HG02642 (cell line): ENCODE measurements around the gene UBA3.

ENCODE experiments used
- ATAC-seq: cut with Tn5 transposase; IDR thresholded peaks from one replicate; pipeline ENCODE4 v1.9.1; 2021; ENCODE audit warnings: mild to moderate bottlenecking; ENCODE audit not compliant: unreplicated experiment, poor library complexity

UBA3 gene

DNA sequence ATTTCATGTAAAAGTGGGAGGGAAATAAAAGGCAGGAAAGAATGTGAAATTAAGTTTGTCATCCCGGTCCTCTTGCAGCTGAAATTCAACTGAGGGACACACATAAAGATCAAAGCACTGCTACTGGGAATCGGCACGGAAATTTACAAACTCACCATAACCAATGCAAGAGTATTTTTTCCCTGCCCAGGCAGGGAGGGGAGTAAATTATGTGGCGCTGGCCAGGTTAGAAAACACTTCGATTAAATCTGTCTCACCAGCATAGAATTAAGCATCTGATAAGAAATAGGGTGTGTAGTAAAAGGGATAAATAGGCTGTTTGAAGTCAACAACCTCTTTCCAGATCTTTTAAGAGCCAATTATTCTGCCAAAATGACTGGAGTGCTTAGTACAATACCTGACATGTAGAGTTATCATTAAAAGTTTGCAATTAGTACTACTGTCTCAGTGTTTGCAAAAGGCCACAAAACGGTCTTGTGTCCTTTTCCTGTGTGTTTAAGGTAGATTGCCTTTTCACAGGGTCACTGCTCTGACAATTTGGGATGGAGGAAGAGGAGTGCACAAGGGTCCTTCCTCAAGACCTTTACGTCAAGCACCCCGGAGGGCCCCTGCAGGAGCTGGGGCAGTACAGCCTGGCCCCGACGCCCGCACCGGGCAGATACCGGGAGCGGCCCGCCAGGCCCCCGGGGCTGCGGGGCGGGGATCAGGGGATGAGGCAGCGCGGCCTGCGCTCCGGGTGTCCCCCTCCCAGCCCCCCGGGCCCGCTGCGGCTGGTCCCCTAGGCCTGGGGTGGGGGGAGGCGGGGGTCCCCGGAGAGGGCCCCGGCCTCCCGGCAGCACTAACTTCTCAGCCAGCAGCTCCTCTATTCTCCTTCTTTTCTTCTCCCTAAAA is 651 bp downstream of the UBA3 start:
- ATAC-seq: peak; percentile 23

DNA sequence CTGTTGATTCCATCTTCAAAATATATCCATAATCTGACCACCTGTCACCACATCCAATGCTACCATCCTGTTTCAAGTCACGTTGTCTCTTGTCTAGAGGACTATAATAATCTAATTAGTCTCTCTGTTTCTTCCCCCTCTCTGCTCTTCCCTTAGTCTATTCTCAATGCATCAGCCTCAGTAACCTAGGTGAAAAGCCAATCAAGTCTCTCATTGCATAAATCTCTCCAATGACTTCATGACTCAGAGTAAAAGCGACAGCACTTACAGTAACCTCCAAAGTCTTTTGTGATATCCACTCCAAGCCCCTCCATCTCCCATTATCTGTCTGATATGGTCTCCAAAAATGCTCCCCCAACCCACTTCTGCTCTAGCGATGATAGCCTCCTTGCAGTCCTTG is 7.2 kb downstream of the UBA3 start:
- ATAC-seq: no peak

DNA sequence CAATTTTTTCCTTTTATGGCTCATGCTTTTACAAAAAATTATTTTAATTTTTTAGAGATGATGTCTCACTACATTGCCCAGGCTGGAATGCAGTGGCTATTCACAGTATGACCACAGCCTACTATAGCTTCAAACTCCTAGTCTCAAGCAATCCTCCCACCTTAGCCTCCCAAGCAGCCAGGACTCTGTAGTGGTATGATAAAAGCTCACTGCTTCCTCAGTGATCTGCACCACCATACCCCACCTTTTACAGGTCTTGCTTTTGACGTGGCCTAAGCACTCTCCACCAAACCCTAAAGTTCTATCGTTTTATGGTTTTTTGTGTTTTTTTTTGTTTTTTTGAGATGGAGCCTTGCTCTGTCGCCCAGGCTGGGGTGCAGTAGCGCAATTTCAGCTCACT is 14.0 kb downstream of the UBA3 start:
- ATAC-seq: no peak

DNA sequence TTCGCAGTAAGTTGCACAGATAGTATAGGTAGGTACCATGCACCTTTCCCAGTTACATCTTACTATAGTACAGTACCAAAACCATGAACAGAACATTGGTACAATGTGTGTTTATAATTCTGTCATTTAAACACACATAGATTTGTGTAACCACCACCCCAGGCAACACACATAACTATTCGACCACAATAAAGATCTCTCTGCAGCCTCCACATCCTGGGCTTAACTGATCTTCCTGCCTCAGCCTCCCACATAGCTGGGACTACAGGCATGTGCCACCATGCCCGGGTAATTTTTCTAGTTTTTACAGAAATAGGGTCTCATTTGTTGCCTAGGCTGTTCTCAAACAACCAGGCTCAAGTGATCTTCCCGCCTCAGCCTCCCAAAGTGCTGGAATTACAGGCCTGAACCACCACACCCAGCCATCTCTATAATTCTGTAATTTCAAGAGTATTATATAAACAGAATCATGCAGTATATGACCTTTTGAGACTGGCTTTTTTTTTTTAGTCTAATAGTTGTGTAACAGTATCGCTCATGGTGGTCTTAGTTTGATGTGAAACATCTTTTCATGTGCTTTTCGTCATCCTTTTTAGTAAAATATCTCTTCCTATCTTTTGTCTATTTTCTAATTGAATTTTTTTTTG is 14.7 kb downstream of the UBA3 start:
- ATAC-seq: no peak

DNA sequence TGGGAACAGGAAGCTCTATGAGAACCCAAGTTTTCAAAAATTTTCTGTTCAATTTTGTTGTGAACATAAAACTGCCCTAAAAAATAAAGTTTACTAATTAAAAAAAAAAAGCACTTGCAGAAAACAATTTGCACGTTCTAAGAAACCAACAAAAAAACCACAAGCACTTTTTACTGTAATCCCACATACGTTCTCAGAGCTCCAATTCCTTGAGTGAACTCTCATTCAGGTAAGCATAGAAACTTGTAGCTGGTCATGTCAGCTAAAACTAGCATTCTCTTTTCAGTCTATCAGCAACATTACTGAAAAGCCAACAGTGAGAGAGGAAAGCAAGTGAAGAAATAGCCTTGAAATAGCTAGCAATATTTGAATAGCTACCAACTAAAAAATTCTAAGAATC is 16.5 kb downstream of the UBA3 start:
- no peak for ATAC-seq

DNA sequence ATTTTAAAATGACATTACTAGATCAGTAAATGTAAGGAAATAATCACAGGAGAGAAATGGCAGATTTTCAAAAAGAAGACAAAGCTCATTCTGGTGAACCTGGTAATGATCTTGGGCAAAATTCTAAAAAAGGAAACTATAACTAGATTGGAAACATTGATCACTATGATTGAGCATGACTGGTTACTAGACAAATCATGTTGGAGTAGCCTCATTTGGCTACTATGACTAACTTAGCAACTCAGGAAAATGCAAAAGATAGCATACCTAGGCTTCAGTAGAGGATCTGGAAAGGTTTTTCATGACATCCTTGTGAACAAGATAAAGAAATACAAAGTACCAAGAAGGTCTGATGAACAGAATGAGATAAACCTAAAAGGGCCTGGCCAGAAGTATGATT is 20.5 kb downstream of the UBA3 start:
- no peak for ATAC-seq

DNA sequence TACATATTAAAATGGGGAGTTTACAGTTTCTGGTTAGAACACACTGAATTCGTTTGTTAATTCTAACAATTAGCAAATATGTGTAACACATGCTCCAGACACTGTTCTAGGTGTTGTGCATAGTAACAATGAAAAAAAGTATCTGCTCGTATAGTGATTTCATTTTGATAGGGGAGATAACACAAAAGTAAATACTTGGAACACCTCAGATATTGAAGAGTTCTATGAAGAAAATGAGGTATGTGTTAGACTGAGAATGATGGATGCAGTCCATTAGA is 21.3 kb downstream of the UBA3 start:
- ATAC-seq: no peak

DNA sequence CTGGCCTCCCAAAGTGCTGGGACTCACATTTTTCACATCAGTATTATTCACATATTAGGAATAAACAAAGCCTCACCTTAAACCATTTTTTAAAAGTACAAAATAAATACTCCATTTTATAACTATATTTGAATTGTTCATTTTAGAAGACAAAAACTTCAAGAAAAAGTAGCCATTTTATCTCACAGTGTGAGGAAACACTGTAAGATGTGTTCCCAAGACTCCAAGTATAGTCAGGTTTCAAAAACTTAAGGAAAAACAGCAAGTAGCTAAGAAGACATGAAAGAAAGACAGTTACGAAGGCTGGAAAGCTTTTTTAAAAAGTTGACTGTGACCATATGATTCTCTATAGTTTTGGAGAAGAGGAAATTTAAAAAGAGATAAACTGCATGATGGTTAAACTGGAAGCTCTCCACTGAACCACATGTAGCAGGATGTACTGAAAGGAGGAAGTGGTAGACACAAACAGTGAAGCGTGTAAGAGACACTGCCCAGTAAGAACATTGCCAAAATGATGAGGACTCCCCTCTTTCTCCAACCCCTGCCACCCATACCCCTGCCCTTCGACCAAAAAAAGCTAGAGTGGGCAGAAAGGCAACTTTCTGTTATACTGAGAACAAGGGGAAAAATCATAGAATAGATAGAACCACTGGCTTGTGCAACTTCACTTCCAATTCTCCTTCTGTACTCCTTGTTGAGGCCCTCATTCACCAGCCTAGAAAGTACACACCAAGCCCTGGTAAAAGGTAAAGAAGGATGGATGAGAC is 21.8 kb downstream of the UBA3 start:
- peak; percentile 97 for ATAC-seq

DNA sequence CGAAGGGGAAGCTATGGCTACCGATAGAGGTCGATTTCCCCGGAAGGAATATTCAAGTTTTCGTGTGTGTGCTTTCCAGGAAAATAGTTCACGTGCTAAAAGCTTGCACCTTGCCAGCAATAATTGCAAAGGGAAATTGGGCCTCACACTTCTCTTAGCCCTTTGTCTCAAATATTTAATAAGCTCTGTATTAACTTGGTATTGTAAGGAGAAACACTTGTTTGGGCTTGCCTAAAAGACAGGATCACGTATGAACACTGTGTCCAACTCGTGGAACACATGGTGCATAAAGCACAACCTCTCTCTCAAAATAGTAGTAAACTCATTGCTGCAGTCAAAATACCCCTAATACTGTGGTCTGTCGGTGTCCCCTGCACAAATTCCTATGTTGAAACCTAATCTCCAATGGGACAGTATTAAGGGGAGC is 27.7 kb downstream of the UBA3 start:
- ATAC-seq: no peak

DNA sequence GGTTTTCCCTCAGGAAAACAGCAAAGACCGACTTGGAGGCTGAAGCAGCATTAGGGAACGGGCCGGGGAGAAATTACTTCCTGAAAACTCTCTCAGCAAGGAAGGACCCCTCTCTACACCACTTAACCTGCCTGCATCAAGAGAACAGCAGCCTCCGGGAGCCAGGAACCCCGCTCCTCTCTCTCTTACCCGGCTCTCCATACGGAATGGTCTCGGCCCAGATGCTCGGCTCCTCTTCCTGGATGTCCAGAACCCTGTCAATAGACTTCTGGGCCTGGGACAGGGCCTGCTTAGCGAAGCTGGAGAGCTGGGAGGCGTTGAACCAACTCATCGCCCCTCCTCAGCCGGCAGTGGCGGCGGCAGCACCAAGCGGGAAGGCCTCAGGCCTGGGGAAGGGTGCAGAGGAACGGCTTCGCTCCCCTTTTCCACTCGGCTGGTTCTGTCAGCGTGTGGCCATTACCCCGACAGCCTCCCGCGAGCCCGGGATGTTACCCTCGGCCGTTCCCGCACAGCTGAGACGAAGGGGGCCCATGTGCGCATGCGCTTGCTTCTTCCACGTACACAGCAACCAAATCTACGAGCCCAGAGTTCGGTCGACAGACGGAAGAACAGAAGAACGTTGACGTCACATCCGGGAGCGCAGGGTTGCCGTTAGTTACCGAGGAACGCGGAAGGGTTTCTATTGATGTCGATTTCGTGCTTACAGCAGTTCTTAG is 28.3 kb downstream of the UBA3 start, which contains the start of gene TMF1:
TSS of gene TMF1 (minus strand) at position 578 of the 716 bp plus-strand sequence. CDS start at position 331, 247 bp downstream.
- ATAC-seq: peak; percentile 97

DNA sequence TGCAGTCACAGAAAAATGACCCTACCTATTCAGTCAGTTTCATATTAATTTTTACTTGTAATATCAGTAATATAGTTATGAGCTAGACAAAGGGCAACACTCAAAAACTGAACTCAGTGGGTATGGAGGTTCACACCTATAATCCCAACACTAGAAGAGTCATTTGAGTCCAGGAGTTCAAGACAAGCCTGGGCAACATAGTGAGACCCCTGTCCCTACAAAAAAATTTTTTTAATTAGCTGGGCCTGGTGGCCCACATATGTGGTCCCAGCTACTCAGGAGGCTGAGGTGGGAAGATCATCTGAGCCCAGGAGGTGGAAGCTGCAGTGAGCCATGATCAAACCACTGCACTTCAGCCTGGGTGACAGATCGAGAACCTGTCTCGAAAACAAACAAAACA is 31.2 kb downstream of the UBA3 start:
- no peak for ATAC-seq

DNA sequence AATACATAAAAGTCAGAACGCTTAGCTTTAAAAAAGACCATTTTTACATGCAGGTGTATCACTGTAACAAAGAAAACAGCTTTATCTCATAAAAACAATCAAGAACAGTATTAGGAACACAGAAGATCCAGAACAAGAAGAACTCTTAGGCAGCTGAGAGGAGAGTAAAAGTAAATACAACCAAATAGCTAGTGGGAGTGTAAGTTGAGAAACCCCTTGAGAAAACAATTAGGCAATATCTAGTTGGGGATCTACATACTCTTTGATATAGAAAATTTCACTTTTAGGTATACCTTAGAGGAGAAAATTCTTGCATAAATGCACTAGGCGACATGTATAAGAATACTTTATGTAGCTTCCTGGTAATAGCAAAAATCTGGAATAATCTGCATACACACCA is 35.6 kb downstream of the UBA3 start:
- ATAC-seq: no peak

DNA sequence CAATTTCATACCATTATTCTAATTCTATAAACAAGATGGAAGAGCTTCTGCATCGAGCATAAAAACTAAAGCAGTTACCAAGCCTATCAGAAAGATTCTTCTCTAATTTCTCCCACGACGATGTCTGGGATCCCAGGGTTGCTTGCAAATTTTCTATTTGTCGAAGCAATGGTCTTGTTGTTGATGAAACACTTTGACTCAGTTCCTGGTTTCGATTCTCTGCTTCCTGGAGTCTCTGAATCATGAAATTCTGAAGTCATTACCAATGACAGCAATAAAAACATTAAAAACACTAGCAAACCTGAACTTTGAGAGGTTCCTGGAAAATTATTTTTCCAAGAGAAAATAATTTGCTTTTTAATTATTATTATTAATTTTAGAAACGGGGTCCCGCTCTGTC is 46.7 kb downstream of the UBA3 start:
- no peak for ATAC-seq

DNA sequence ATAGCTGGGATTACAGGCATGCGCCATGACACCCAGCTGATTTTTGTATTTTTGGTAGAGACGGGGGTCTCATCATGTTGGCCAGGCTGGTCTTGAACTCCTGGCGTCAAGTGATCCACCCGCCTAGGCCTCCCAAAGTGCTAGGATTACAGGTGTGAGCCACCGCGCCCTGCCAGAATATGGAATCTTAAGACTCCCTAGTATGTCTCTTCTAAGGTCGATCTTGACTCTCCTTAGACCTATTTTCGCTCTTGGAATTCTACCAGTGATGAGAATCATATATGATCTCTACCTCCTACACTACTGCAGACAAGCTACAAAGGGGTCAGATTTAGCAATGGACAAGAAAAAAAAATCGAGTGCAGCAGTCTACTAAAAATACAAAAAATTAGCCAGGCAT is 47.4 kb downstream of the UBA3 start:
- ATAC-seq: no peak

DNA sequence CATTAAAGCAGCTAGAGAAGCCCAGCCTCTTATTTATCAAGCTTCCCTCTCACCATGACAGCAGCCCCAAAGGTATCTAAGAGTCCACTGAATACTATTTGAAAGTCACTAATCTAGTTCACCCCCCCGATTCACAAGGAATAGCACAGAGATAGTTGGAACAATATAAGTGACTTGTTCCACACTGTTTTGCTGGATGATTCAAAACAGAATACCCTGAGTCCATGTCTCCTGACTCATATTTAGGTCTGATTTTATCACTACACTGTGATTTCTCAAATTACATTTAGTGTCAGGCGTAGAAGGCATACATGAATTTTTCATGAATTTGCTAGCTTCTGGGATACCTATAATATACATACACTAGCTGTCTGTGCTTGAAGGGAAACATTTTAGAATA is 48.0 kb downstream of the UBA3 start:
- no peak for ATAC-seq

DNA sequence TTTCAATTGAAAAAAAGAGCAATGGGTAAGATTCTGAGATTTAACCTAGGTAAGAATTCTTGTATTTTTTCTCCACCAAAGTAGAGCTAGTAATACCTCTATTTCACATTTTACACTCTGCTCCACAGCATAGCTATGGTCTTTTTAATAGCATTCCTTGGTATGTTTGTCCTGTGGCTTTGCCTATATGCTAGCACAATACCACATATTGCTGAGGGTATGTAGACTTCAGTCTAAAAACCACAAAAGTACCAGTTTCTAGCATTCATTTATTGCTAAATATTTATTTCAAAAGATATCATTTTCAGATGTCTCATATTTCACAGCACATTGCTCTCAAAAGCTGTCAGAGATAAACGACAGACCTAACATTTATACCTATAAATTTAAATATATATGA is 48.5 kb downstream of the UBA3 start:
- no peak for ATAC-seq

DNA sequence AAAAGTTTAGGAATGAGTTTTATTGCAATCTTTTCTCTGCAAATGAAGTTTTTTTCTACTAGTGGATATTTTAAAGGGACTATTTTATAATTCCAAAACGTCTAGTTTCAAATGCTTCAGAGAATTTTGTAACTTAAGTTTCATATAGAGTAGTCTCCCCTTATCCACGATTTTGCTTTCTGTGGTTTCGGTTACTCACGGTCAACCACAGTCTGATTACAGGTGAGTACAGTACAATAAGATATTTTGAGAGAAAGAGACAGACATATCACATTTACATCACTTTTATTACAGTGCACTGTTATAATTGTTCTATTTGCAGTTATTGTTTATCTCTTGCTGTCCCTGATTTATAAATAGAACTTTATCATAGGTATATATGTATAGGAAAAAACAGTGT is 59.3 kb downstream of the UBA3 start:
- ATAC-seq: no peak

DNA sequence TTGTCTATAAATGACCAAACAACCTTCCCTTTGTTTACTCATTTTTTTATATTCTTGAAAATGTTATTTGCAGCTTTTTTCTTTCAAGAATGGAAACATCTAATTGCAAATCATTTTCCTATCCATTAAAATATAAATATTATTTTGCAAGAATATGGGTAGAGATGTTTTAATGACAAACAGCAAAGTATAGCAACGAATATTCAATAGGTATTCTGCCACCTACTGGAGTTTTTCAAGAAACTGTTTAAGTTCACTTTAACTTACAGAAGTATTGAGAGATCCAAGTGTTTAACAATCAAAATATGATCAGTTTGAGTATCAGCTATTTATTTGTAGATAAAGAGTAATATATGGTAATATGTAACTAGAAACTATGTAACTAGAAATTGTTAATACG is 59.7 kb downstream of the UBA3 start:
- ATAC-seq: no peak

DNA sequence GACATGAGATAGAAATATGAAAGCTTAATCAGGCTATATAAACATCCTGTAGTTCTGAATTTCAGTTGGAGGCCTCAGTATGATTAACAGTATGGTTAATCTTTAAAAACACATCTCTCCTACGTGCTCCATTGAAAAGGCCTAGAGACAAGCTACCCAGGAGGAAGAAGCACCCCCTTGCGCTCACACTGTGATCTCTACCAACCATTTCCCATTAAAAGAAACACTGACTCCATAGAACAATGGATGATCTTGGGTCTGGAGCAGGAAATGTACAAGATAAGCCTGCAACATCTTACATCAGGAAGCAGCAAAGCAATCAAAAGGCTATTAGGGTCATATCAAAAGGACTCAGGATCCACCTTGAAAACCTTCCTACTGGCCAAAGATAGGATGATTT is 63.3 kb downstream of the UBA3 start:
- ATAC-seq: no peak

DNA sequence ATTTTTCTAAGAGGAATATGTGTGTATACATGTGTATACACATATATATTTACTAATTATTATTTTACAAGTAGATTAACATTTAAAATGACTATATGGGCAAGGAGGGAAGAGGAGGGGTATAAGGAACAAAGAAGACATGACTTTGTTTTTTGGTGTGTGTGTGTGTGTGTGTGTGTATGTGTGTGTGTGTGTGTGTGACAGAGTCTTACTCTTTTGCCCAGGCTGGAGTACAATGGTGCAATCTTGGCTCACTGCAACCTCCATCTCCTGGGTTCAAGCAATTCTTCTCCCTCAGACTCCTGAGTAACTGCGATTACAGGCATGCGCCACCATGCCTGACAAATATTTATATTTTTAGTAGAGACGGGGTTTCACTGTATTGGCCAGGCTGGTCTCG is 64.1 kb downstream of the UBA3 start:
- no peak for ATAC-seq
